ENCODE measurements around the gene EXOSC10. TPM values are rescaled to one million over a fixed set of nuclear protein-coding genes. Genes with fewer than 3 reads are reported as not detected.

EXOSC10 gene
- total and polyA plus RNA-seq, 9 of the 15 experiments (the other 6 are each of a cell fraction or from before 2014, with no cell fraction given), result 23.4 to 150 (median 105) TPM

- Histone ChIP-seq H3K79me2 (ENCODE audit: control insufficient read depth, insufficient read depth, low read length) (peaks cover 16% of the 10 kb centered on the region), H3K27me3 (ENCODE audit: control insufficient read depth in 2 of 2, insufficient read depth in 2 of 2, low read length in 2 of 2) (no peaks in the 10 kb centered on the region), H2AFZ (ENCODE audit: low read depth, low read length) (no peak overlapping the region), H3K4me2 (ENCODE audit: insufficient read depth, low read length) (no peak overlapping the region), H3K4me3 (no peak overlapping the region), H3K27ac (ENCODE audit: extremely low read depth, low read depth, low read length) (no peak overlapping the region), H3K9me1 (ENCODE audit: control insufficient read depth, insufficient read depth, low read length) (peaks cover 4% of the 10 kb centered on the region), H3K36me3 (ENCODE audit: control insufficient read depth, insufficient read depth, low read length) (peaks cover 42% of the 10 kb centered on the region; the same call in 2 of the 3 replicates), H3K9me3 (replicated peaks; ENCODE audit: control insufficient read depth, insufficient read depth, low read depth, low read length) (no peaks in the 10 kb centered on the region), H4K20me1 (replicated peaks; ENCODE audit: control insufficient read depth, insufficient read depth, low read length) (peaks cover 14% of the 10 kb centered on the region), H3K9ac (ENCODE audit: insufficient read depth in 1 of 2, low read depth in 2 of 2, low read length in 2 of 2) (no peak overlapping the region; a peak in 1 of 4 replicates), H3K4me1 (replicated peaks in 1 of 2; ENCODE audit: control insufficient read depth in 2 of 2, insufficient read depth in 2 of 2, low read length in 2 of 2) (peaks cover 3 to 62% of the 10 kb centered on the region in 2 experiments; a peak in 3 of 5 replicates)
- ATAC-seq (peak; percentile 1; the same call in 1 of the 3 replicates), DNase-seq (ENCODE audit: extremely low read depth in 1 of 4, low spot score in 3 of 4) (no peak), FAIRE-seq (no peak)
- CTCF ChIA-PET (ENCODE audit: low intra/inter-chr PET ratio), result no interaction called here
- in situ Hi-C loops (cut with MboI), result no loop called here
- intact Hi-C loops (cut with micrococcal nuclease), result no loop called here
- 83% methylated on average over 7 of the region's 7 CpGs for WGBS (ENCODE audit: insufficient coverage, low coverage, missing lambda C conversion rate)
- TF ChIP-seq PBX2 (CRISPR knock-in tag; IDR thresholded peaks at IDR 0.05; ENCODE audit: low read depth), result no peak
- TF ChIP-seq PBX2 (tag; conservative IDR thresholded peaks at IDR 0.05; ENCODE audit: low read depth), result no peak
- TF ChIP-seq CREM (IDR thresholded peaks at IDR 0.05; ENCODE audit: low read depth), result no peak
- no peak for TF ChIP-seq ZNF197 (CRISPR knock-in tag; IDR thresholded peaks at IDR 0.05; ENCODE audit: low read depth)
- no peak for TF ChIP-seq BDP1 (IDR thresholded peaks at IDR 0.05; ENCODE audit: insufficient read depth, insufficient read length)
- 0 out of 2 replicates have a peak, but pooled peaks have one; percentile 0 for TF ChIP-seq SAFB (IDR thresholded peaks at IDR 0.05; ENCODE audit: borderline replicate concordance, low read depth, low read length)
- no peak for TF ChIP-seq ZNF253 (CRISPR knock-in tag; conservative IDR thresholded peaks at IDR 0.05)
- no peak for TF ChIP-seq CBX2 (IDR thresholded peaks at IDR 0.05; ENCODE audit: insufficient read depth, low read length, poor library complexity, severe bottlenecking)
- peak; percentile 46; the same call in 1 of the 2 replicates for TF ChIP-seq RBFOX2 (IDR thresholded peaks at IDR 0.05; ENCODE audit: low read depth, low read length)
- TF ChIP-seq DDX20 (tag; IDR thresholded peaks at IDR 0.05; ENCODE audit: low read depth), result no peak
- no peak for TF ChIP-seq CC2D1A (IDR thresholded peaks at IDR 0.05)
- no peak for TF ChIP-seq SRSF3 (IDR thresholded peaks at IDR 0.05; ENCODE audit: insufficient read depth, low read length)
- peak; percentile 48; the same call in 1 of the 2 replicates for TF ChIP-seq POLR2G (IDR thresholded peaks at IDR 0.05; ENCODE audit: low read depth, low read length)
- POLR2A ChIA-PET, result interaction anchor here (0.5 to 0.6 kb wide), 2 partner anchors 16 to 601 kb away, joined by 3 to 4 read pairs; no protein-coding TSS in a partner anchor
- no TSS peak for BruUV-seq (replicated peaks)
These were observed 45.5 kb downstream of the EXOSC10 start for GRCh38 chr1:11054181-11054580.

Measured in K562 (cell line).